ENCODE measurements around the gene NDST3. TPM values are rescaled to one million over a fixed set of nuclear protein-coding genes. Genes with fewer than 3 reads are reported as not detected.

The NDST3 gene
- total RNA-seq, 4 donors from 2014 or later = 0.25 TPM; not detected in 3

GRCh38 chr4:118112117-118113046 is 78.1 kb downstream of the NDST3 start:
- TF ChIP-seq CTCF (IDR thresholded peaks at IDR 0.05) (no peak), POLR2A (IDR thresholded peaks at IDR 0.05) (no peak)
- intact Hi-C loops (cut with DNase I; ENCODE audit: low total_unique reads) = no loop called here
- no peak overlapping the region for H3K4me3 ChIP-seq (ENCODE audit: low read depth, poor library complexity, severe bottlenecking)
- WGBS, 2 donors = 74 to 75% methylated on average over 2 of the region's 2 CpGs
- DNase-seq (ENCODE audit: low spot score in 2 of 2) = no peak

GRCh38 chr4:118113220-118113619 is 78.9 kb downstream of the NDST3 start:
- 31 to 34% methylated on average over 2 of the region's 2 CpGs for WGBS, 2 donors
- TF ChIP-seq POLR2A (IDR thresholded peaks at IDR 0.05) (no peak), CTCF (IDR thresholded peaks at IDR 0.05) (no peak)
- intact Hi-C loops (cut with DNase I; ENCODE audit: low total_unique reads) = no loop called here
- H3K4me3 ChIP-seq (ENCODE audit: low read depth, poor library complexity, severe bottlenecking) = no peak overlapping the region
- no peak for DNase-seq (ENCODE audit: low spot score in 2 of 2)

DNA sequence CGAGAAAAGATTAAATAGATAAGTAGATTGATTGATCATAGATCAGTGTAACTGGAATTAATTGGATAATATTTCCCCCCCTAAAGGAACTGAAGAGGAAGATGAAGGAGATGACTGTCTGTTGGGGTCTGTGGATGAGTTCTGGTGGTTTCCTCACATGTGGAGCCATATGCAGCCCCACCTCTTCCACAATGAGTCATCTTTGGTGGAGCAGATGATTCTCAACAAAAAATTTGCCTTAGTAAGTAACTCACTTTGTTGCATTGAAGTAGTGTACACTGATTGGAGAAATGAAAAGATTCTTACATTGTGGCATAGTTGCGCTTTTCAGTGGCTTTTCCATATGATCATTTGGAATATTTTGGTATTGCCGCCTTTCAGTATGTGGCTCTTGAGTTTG is 80.4 kb downstream of the NDST3 start:
- intact Hi-C loops (cut with DNase I; ENCODE audit: low total_unique reads) = no loop called here
- DNase-seq (ENCODE audit: low spot score in 2 of 2) = no peak

DNA sequence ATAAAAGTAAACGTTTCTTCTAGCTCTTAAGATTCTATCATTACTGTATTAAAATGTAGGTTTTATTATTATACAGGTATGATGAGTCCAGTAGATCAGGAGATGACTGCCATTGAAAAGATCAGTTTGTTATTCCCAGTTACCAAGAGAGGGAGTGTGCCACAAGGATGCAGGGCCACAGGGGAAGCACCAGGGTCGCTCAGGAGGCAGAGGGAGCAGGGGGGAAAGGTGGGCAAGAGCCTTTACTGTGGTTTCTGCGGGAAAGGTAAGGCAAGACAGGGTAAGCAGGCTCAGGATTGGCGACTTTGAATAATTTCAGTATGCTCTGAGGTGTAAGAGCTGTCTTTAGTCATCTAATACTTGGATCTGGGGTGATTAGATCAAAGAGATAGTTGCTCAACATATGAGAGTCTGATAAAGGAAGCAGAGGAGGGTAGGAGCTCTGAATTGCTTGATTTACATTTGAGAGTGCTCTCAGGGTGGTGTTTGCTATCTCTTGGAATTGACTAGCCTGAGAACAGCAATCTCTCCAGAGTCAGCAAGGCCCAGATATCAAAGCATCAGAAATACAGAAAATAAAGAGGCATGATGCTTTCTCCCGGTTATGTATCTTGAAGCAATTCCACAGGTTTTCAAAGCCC is 86.0 kb downstream of the NDST3 start:
- 51 to 54% methylated on average over 5 of the region's 5 CpGs for WGBS, 2 donors
- DNase-seq (ENCODE audit: low spot score in 2 of 2) = no peak
- intact Hi-C loops (cut with DNase I; ENCODE audit: low total_unique reads) = no loop called here
- no peak overlapping the region for H3K4me3 ChIP-seq (ENCODE audit: low read depth, poor library complexity, severe bottlenecking)
- TF ChIP-seq POLR2A (IDR thresholded peaks at IDR 0.05) = no peak
- TF ChIP-seq CTCF (IDR thresholded peaks at IDR 0.05) = no peak

More for the DNA sequence above, 80.4 kb downstream of the NDST3 start:
- TF ChIP-seq CTCF (IDR thresholded peaks at IDR 0.05) (no peak), POLR2A (IDR thresholded peaks at IDR 0.05) (no peak)
- 94 to 97% methylated on average over 3 of the region's 3 CpGs for WGBS, 2 donors
- no peak overlapping the region for H3K4me3 ChIP-seq (ENCODE audit: low read depth, poor library complexity, severe bottlenecking)

GRCh38 chr4:118124997-118125396 is 90.7 kb downstream of the NDST3 start:
- no peak for DNase-seq (ENCODE audit: low spot score in 2 of 2)
- WGBS, 2 donors = 70 to 87% methylated on average over 1 of the region's 1 CpG
- intact Hi-C loops (cut with DNase I; ENCODE audit: low total_unique reads) = no loop called here
- H3K4me3 ChIP-seq (ENCODE audit: low read depth, poor library complexity, severe bottlenecking) = no peak overlapping the region
- no peak for TF ChIP-seq POLR2A (IDR thresholded peaks at IDR 0.05)
- no peak for TF ChIP-seq CTCF (IDR thresholded peaks at IDR 0.05)
